Suprapubic skin (tissue), 4 donors: ENCODE measurements around the gene ETV6. TPM values are rescaled to one million over a fixed set of nuclear protein-coding genes. Genes with fewer than 3 reads are reported as not detected.

Experiments
- DNase-seq, 2 donors: peaks; one replicate each; pipeline ENCODE4 v3.0.0-alpha.2; 2019; ENCODE audit warnings: low spot score in 2 of 2
- H3K27ac ChIP-seq: fragments of 200-600 bp; sonication (generic); one replicate; pipeline ENCODE4 v1.5.1; 2019
- H3K27me3 ChIP-seq: fragments of 200-600 bp; sonication (generic); one replicate; pipeline ENCODE4 v1.5.1; 2019
- H3K36me3 ChIP-seq: fragments of 200-600 bp; sonication (generic); one replicate; pipeline ENCODE4 v1.5.1; 2019
- H3K4me1 ChIP-seq: fragments of 200-600 bp; sonication (generic); one replicate; pipeline ENCODE4 v1.5.1; 2019
- H3K4me3 ChIP-seq: fragments of 200-600 bp; sonication (generic); one replicate; pipeline ENCODE4 v1.5.1; 2019; ENCODE audit warnings: mild to moderate bottlenecking
- H3K9me3 ChIP-seq: fragments of 200-600 bp; sonication (generic); one replicate; pipeline ENCODE4 v1.5.1; 2019
- EP300 ChIP-seq: sonication (generic); formaldehyde crosslinking; IDR thresholded peaks from one replicate; pipeline ENCODE4 v1.6.1; 2017; ENCODE audit warnings: antibody characterized with exemption
- POLR2A ChIP-seq, 2 donors: fragments of 450-650 bp; IDR thresholded peaks; one replicate each; pipeline ENCODE4 v1.6.1; 2017; ENCODE audit warnings: antibody characterized with exemption in 2 of 2, mild to moderate bottlenecking in 2 of 2, moderate library complexity in 2 of 2
- POLR2AphosphoS5 ChIP-seq, 3 donors: sonication (generic); formaldehyde crosslinking; IDR thresholded peaks; one replicate each; pipeline ENCODE4 v1.6.1; 2017; ENCODE audit warnings: antibody characterized with exemption in 3 of 3
- WGBS: methylation state at CpG from one replicate; pipeline ENCODE4 v1.1.5; 2018; 5-methylcytosine and 5-hydroxymethylcytosine counted together
- total RNA-seq, 4 donors: library from RNA; depleted of rRNA; stranded (reverse); fragments of >200 nt; gene quantifications; one replicate each; pipeline ENCODE4 v1.1.0, GENCODE V29; 2016
- TF ChIP-seq, protein P1 (sequence below), 2 donors: fragments of 200-600 bp in 1 of 2; fragments of 450-650 bp in 1 of 2; sonication (generic) in 1 of 2; IDR thresholded peaks; one replicate each; pipeline ENCODE4 v1.5.1; 2016 to 2019; ENCODE audit warnings: antibody characterized with exemption in 2 of 2, mild to moderate bottlenecking in 1 of 2, moderate library complexity in 1 of 2

ETV6 gene
- total RNA-seq, 4 donors from 2014 or later, result 16.9 to 41.4 (median 25.1) TPM

DNA sequence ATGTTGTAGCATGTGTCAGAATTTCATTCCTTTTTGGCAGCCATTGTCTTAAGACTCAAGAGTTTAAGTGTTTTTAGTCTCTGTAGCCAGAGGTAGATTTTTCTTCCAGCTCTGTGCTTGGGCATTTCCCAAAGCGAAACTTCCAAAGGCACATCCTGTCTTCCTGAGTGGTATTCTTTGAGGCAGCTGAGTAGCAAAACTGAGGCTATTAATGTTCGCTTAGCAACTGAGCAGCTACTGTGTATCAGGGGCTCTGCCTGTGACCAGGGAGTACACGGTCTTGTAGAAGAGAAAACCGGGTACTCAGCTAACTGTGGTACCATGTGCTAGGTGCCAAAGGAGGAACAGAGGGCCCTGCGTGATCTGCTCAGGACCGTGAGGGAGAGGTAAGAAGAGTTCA is 52.0 kb downstream of the ETV6 start:
- H3K4me3 ChIP-seq, result no peak overlapping the region
- H3K27me3 ChIP-seq, result no peaks in the 10 kb centered on the region
- H3K9me3 ChIP-seq, result no peaks in the 10 kb centered on the region
- WGBS, result 76% methylated on average over 6 of the region's 6 CpGs
- TF ChIP-seq, protein P1, sequence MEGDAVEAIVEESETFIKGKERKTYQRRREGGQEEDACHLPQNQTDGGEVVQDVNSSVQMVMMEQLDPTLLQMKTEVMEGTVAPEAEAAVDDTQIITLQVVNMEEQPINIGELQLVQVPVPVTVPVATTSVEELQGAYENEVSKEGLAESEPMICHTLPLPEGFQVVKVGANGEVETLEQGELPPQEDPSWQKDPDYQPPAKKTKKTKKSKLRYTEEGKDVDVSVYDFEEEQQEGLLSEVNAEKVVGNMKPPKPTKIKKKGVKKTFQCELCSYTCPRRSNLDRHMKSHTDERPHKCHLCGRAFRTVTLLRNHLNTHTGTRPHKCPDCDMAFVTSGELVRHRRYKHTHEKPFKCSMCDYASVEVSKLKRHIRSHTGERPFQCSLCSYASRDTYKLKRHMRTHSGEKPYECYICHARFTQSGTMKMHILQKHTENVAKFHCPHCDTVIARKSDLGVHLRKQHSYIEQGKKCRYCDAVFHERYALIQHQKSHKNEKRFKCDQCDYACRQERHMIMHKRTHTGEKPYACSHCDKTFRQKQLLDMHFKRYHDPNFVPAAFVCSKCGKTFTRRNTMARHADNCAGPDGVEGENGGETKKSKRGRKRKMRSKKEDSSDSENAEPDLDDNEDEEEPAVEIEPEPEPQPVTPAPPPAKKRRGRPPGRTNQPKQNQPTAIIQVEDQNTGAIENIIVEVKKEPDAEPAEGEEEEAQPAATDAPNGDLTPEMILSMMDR (IDR thresholded peaks at IDR 0.05), result no peak
- TF ChIP-seq POLR2AphosphoS5 (IDR thresholded peaks at IDR 0.05) (no peak), EP300 (no peak), POLR2A (IDR thresholded peaks at IDR 0.05) (no peak)
- no peak for DNase-seq
- H3K36me3 ChIP-seq, result no peaks in the 10 kb centered on the region
- H3K4me1 ChIP-seq, result peaks cover 23% of the 10 kb centered on the region
- no peak overlapping the region for H3K27ac ChIP-seq

DNA sequence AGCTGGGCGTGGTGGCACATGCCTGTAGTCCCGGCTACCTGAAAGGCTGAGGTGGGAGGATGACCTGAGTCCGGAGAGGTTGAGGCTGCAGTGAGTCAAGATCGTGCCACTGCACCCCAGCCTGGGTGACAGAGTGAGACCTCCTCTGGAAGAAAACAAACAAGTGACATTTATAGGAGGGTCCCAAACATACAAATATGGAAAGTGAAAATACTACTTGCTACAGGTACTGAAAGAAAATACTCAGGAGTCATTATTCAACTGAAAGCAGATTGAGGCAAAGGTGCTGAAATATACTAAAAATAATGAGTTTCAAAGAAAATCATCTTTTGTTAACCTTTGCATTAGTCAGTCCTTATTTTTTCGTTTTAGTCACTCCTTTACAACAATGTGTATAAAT is 53.5 kb downstream of the ETV6 start:
- no peak overlapping the region for H3K27ac ChIP-seq
- TF ChIP-seq EP300 (no peak), POLR2AphosphoS5 (IDR thresholded peaks at IDR 0.05) (no peak), POLR2A (IDR thresholded peaks at IDR 0.05) (no peak)
- TF ChIP-seq, protein P1 (IDR thresholded peaks at IDR 0.05), result no peak
- DNase-seq, result no peak
- no peak overlapping the region for H3K4me3 ChIP-seq
- H3K36me3 ChIP-seq, result no peaks in the 10 kb centered on the region
- 90% methylated on average over 5 of the region's 5 CpGs for WGBS
- no peaks in the 10 kb centered on the region for H3K9me3 ChIP-seq
- peaks cover 28% of the 10 kb centered on the region for H3K4me1 ChIP-seq
- no peaks in the 10 kb centered on the region for H3K27me3 ChIP-seq

DNA sequence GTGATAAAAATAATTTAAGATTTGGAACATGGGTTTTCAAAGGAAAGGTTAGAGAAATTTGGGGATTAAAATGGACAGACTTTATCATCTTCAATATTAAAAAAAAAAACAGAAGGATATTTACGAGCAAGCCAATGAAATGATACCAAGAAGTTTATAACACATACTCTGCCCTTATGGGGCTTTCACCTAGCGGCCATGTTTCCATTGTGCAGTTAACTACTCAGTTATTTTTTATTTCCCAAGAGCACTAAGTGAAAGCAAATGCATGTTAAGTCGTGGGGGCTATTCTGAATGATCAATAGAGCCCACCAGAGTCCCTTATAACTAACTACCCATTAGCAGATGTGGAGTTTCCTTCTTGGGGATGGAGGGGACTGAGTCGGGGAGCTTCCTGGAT is 53.9 kb downstream of the ETV6 start:
- Histone ChIP-seq H3K36me3 (no peaks in the 10 kb centered on the region), H3K27me3 (no peaks in the 10 kb centered on the region), H3K4me3 (no peak overlapping the region), H3K9me3 (no peaks in the 10 kb centered on the region), H3K27ac (no peak overlapping the region), H3K4me1 (peaks cover 32% of the 10 kb centered on the region)
- TF ChIP-seq EP300 (no peak), POLR2A (IDR thresholded peaks at IDR 0.05) (no peak), POLR2AphosphoS5 (IDR thresholded peaks at IDR 0.05) (no peak)
- TF ChIP-seq, protein P1 (IDR thresholded peaks at IDR 0.05), result no peak
- 93% methylated on average over 4 of the region's 4 CpGs for WGBS
- DNase-seq, result no peak

DNA sequence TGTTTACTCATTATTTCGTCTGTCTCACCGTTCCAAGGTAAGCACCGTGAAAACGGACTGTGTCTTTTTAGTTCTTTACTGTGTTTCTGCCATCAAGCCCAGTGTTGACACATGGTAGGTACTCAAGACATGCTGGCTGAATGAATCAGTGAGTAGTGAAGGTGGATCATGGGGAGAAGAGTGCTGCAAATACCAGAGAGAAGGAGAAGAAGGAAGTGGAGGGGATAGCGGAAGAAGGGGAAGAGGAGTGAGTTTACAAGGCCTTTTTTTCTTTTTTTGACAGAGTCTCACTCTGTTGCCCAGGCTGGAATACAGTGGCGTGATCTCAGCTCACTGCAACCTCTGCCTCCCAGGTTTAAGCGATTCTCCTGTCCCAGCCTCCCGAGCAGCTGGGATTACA is 54.6 kb downstream of the ETV6 start:
- TF ChIP-seq, protein P1 (IDR thresholded peaks at IDR 0.05), result no peak
- TF ChIP-seq POLR2AphosphoS5 (IDR thresholded peaks at IDR 0.05), result no peak
- TF ChIP-seq EP300, result no peak
- TF ChIP-seq POLR2A (IDR thresholded peaks at IDR 0.05), result no peak
- no peaks in the 10 kb centered on the region for H3K27me3 ChIP-seq
- H3K36me3 ChIP-seq, result no peaks in the 10 kb centered on the region
- H3K4me3 ChIP-seq, result no peak overlapping the region
- no peaks in the 10 kb centered on the region for H3K9me3 ChIP-seq
- H3K27ac ChIP-seq, result peak overlapping the region; percentile 36
- WGBS, result 93% methylated on average over 8 of the region's 8 CpGs
- H3K4me1 ChIP-seq, result peaks cover 32% of the 10 kb centered on the region
- no peak for DNase-seq

DNA sequence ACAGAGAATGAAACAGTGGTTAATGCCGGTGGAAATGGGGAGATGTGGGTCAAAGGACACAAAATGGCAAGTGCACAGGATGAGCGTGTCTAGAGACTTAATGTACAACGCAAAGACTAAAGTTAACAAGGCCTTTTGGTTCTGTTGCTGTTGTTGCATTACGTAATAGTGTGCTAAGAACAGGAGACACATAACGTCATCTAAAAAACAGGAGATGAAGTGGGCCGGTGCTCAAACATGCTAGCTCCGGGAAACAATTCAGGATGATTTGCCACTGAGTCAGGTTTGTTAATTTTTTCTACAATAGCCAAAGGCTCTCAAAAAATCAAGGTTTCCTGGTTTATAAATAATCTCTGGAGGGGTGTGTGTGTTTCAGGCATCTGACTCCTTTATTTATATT is 55.5 kb downstream of the ETV6 start:
- no peak for TF ChIP-seq POLR2A (IDR thresholded peaks at IDR 0.05)
- TF ChIP-seq EP300, result no peak
- TF ChIP-seq POLR2AphosphoS5 (IDR thresholded peaks at IDR 0.05), result no peak
- TF ChIP-seq, protein P1 (IDR thresholded peaks at IDR 0.05), result no peak
- Histone ChIP-seq H3K27ac (peak overlapping the region; percentile 75), H3K4me1 (peaks cover 32% of the 10 kb centered on the region), H3K27me3 (no peaks in the 10 kb centered on the region), H3K4me3 (no peak overlapping the region), H3K36me3 (no peaks in the 10 kb centered on the region), H3K9me3 (no peaks in the 10 kb centered on the region)
- 46% methylated on average over 7 of the region's 7 CpGs for WGBS
- DNase-seq, result no peak
